ENCODE data around the gene ZNF775.

The ZNF775 gene

GRCh38 chr7:150368884-150369747, 10.0 kb upstream of the ZNF775 start:
- DNase-seq = peak; percentile 51 to 76 (median 58)

- peak in 3 of 4 experiments; percentile 16 to 36 (median 32) for DNase-seq
Measured at GRCh38 chr7:150369748-150370501, 9.2 kb upstream of the ZNF775 start.

DNA sequence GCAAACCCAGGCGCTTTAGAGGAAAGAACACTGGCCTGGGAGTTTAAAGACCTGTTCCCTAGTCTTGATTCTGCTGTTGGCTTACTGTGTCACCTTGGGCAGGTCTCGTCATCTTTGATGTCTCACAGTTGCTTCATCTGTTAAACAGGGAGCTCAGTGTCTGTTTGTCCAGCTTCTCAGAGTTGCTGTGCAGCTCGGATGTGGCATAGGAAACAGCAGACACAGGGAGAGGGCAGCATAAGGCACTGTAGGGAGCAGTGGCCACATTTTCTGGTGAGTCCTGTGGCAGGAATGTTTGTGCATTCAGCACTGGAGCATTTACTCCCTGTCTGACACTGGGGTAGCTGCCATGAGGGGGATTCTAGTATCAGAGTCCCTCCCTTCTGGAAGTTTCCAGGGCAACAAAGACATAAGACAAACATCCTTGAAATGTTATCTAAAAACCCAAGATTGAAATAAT, 8.5 kb upstream of the ZNF775 start:
- DNase-seq = no peak

- DNase-seq = no peak
Measured at GRCh38 chr7:150371131-150371995, 7.8 kb upstream of the ZNF775 start.

- DNase-seq = no peak
Measured at GRCh38 chr7:150371996-150372270, 7.2 kb upstream of the ZNF775 start.

GRCh38 chr7:150372271-150373048, 6.7 kb upstream of the ZNF775 start:
- DNase-seq = no peak

GRCh38 chr7:150373049-150373801, 5.9 kb upstream of the ZNF775 start:
- no peak for DNase-seq

DNA sequence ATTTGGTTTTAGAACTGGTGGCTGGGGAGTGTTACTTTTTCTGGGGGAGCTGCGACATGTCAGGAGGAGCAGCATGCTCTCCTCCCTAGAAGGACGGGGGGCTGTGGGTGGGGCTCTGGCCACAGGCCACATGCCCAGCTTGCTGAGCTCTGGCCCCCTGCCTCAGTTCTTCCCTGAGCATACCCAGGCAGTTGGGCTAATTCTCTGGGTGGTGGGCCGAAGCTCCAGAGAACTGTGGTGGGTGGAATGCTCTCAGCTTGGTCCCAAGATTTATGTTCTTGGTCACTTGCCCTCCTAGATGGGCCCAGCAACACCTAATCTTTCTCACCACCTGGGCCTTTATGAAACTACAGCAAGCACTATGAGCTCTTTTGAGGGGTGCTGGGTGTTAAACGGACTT, 5.1 kb upstream of the ZNF775 start:
- no peak for DNase-seq

GRCh38 chr7:150374472-150374871, 4.7 kb upstream of the ZNF775 start:
- no peak for DNase-seq

- DNase-seq = no peak
Measured at GRCh38 chr7:150375662-150376521, 3.2 kb upstream of the ZNF775 start.

DNA sequence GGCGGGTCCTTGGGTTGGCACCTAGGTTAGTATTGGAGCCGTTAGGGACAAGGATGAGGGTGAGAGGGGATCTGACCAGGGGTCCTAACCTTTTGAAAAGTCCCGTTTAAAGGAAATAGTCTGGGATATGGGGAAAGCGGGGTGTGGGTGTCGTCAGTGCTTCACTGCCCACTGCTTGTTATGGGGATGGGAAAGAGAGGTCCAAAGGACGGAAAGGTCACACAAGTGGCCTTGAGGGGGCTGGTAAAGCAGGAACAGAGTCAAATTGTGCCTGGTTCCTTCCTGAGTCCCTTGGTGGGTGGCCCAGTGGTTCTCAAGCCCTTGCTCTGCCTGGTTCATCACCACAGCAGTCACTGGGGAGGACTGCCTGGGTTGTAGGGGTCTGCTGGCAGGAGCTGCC, 2.6 kb upstream of the ZNF775 start:
- DNase-seq = no peak

DNA sequence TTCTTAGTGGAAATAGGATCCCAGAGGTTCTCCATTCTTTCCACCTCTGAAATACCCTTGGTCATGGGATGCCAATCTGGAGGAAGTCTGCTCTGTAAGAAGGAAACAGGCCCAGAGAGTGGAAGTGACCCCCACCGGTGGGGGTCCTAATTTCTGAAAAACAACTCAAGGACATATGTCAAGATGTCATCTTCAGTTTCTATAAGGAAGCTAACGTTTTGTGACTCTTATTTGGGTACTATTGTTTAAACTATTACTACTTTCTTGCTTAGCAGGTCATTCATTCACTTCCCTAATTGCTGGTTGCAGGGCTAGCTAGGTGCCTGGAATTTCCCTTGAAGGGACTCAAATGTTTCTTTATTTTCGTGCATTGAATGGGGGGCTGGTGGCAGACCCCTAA, 1.9 kb upstream of the ZNF775 start:
- DNase-seq = peak; percentile 48 to 63 (median 62)

DNA sequence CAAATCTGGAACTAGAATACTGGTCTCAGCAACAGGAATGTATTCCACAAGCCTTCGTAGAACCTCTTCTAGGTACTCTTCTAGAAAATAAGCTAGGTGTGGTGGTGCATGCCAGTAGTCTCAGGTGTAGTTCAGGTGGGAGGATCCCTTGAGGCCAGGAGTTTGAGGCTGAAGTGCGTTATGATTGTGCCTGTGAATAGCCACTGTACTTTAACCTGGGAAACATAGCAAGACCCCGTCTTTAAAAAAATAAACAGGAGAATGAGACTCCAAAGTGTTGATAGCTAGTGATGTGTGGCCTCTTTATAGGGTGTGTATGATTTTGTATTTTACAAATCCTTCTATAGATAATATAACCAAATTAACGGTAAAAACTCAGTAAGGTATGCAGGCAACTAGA, 1.5 kb upstream of the ZNF775 start:
- DNase-seq = no peak

DNA sequence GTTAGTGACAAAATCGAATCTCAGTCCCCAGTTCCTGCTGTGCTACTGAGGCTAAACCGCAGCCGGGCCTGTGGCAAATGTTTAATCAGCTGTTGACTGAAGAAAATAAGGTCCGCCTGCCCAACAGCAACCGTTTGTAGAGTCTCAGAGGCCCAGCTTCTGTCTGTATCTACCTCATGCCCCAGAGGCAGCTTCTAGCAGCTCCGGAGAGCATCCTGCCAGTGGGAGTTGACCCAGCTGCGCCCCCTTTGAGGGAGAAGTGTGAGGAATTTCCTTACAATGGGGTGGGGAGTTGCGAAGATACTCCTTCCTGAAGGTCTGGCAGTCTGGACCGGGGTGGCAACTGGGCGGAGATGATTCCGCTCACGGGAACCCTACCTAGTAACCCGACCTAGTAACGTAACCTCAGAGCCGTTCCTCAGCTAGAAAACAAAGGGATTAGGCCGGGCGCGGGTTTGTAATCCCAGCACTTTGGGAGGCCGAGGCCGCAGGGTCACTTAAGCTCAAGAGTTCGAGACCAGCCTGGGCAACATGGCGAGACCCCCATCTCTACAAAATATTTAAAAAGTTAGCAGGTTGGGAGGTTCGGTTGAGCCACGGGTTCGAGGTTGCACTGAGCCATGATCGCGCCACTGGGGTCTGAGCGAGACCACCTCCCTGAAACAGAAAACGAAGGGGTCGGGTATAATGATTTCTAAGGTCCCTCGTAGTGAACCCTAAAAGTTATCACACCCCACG, 846 bp upstream of the ZNF775 start:
- peak; percentile 32 to 65 (median 49) for DNase-seq

GRCh38 chr7:150379441-150380379, 580 bp downstream of the ZNF775 start:
- peak; percentile 14 to 54 (median 30) for DNase-seq

GRCh38 chr7:150380463-150380862, 1.3 kb downstream of the ZNF775 start:
- no peak for DNase-seq

GRCh38 chr7:150381096-150381495, 2.0 kb downstream of the ZNF775 start:
- no peak for DNase-seq

DNA sequence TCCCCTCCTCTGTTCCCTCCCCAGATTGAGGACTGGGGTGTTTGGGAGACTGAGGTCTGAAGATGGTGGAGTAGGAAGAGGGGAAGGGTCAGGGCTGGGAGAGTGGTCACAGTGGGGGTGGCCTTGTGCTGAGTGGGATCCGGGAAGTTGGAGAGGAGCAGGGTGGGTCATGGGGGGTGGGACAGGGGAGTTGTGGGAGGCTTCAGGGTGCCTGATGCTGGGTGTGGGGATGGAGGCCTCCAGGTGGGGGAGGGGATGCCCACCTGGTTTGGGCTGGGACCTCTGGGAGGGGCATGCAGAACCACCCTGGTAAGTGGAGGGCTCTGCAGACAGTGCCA, 2.6 kb downstream of the ZNF775 start:
- no peak for DNase-seq

All from suppressor macrophage (primary cell).